Upper lobe of left lung (tissue), 6 donors: Measurements from ENCODE around the gene CSNK1D. TPM values are rescaled to one million over a fixed set of nuclear protein-coding genes. Genes with fewer than 3 reads are reported as not detected.
A peak's percentile ranks its signal among the peaks of the same experiment; 100 is the strongest.
"Not testable (repeated sequence)": the region's sequence is repeated elsewhere in the genome, so short reads cannot be mapped to it uniquely, and the experiment has no call there.

Experiments used
- ATAC-seq, 2 donors: fragments of 200-7000 bp; cut with Tn5 transposase; one replicate each; pipeline ENCODE4 v1.9.1; 2022; ENCODE audit warnings: mild to moderate bottlenecking in 2 of 2, moderate library complexity in 2 of 2; ENCODE audit not compliant: low FRiP score in 2 of 2
- DNase-seq, 2 donors: peaks; one replicate each; pipeline ENCODE4 v3.0.0-alpha.2; 2019 to 2020
- H3K27ac ChIP-seq, 4 donors: fragments of 200-600 bp; sonication (generic); one replicate each; pipeline ENCODE4 v1.5.1; 2016 to 2019
- H3K27me3 ChIP-seq, 4 donors: fragments of 200-600 bp; sonication (generic); one replicate each; pipeline ENCODE4 v1.5.1; 2017 to 2019
- H3K36me3 ChIP-seq, 4 donors: fragments of 200-600 bp; sonication (generic); one replicate each; pipeline ENCODE4 v1.5.1; 2016 to 2019
- H3K4me1 ChIP-seq, 4 donors: fragments of 200-600 bp; sonication (generic); one replicate each; pipeline ENCODE4 v1.5.1; 2018 to 2019
- H3K4me3 ChIP-seq, 4 donors: fragments of 200-600 bp; sonication (generic); one replicate each; pipeline ENCODE4 v1.5.1; 2017 to 2019; ENCODE audit warnings: mild to moderate bottlenecking in 2 of 4, moderate library complexity in 1 of 4
- H3K9me3 ChIP-seq, 4 donors: fragments of 200-600 bp; sonication (generic); one replicate each; pipeline ENCODE4 v1.5.1; 2018 to 2019
- EP300 ChIP-seq, 4 donors: sonication (generic); formaldehyde crosslinking; IDR thresholded peaks; one replicate each; pipeline ENCODE4 v1.5.1; 2017; ENCODE audit warnings: antibody characterized with exemption in 4 of 4, control low read depth in 2 of 4
- POLR2A ChIP-seq, 4 donors: fragments of 450-650 bp; IDR thresholded peaks; one replicate each; pipeline ENCODE4 v1.5.1; 2016 to 2017; ENCODE audit warnings: antibody characterized with exemption in 4 of 4, mild to moderate bottlenecking in 2 of 4
- POLR2AphosphoS5 ChIP-seq, 2 donors: sonication (generic); formaldehyde crosslinking; IDR thresholded peaks; one replicate each; pipeline ENCODE4 v1.5.1; 2017; ENCODE audit warnings: antibody characterized with exemption in 2 of 2
- WGBS, 2 donors: methylation state at CpG; one replicate each; pipeline ENCODE4 v1.1.5; 2017 to 2018; 5-methylcytosine and 5-hydroxymethylcytosine counted together
- total RNA-seq, 6 donors: library from RNA; depleted of rRNA in 4 of 6; stranded (reverse); fragments of >200 nt in 4 of 6; gene quantifications; one replicate each; pipeline versions ENCODE4 v1.1.0 to v1.2.1, GENCODE V29; 2016 to 2021
- TF ChIP-seq, protein P1 (sequence below), 6 experiments: fragments of 450-650 bp in 4 of 6; fragments of 200-600 bp in 2 of 6; sonication (generic) in 2 of 6; IDR thresholded peaks; one replicate each; pipeline ENCODE4 v1.5.1; 2016 to 2019; ENCODE audit warnings: antibody characterized with exemption in 6 of 6
- donor health status: DM: no; HTN: no; CAD: no; lungs with moderate emphysema.
- donor health status: DM: no; HTN: yes; CAD: no; lungs with severe emphysema.

Gene CSNK1D
- total RNA-seq, 6 donors from 2014 or later, result 80.6 to 228 (median 152) TPM

DNA sequence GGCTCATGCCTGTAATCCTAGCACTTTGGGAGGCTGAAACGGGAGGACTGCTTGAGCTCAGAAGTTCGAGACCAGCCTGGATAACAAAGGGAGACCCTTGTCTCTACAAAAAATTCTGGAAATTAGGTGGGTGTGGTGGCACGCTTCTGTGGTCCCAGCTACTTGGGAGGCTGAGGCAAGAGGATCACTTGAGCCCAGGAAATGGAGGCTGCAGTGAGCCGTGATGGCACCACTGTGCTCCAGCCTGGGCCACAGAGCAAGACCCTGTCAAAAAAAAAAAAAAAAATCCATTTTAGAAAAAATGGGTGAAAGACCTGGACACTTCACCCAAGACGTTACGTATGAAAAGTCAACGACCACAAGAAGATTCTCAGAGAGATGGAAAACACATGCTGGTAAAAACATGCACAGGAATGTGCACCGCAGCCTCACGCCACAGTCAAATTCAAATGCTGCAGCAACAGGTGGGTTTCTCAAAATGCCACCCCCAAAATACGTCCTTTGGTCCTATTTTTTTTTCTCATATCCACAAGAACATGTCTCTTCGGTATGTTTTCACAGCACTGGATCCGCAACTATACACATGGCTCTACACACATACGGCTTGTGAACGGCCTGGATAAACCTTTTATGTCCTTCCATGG is 17.1 kb downstream of the CSNK1D start:
- WGBS, 2 donors, result 93 to 96% methylated on average over 14 of the region's 14 CpGs
- H3K9me3 ChIP-seq, result no peaks in the 10 kb centered on the region
- no peak for ATAC-seq
- no peak for DNase-seq
- no peaks in the 10 kb centered on the region for H3K27me3 ChIP-seq
- TF ChIP-seq POLR2A (IDR thresholded peaks at IDR 0.05), result no peak
- TF ChIP-seq POLR2AphosphoS5 (IDR thresholded peaks at IDR 0.05), result no peak
- TF ChIP-seq, protein P1, sequence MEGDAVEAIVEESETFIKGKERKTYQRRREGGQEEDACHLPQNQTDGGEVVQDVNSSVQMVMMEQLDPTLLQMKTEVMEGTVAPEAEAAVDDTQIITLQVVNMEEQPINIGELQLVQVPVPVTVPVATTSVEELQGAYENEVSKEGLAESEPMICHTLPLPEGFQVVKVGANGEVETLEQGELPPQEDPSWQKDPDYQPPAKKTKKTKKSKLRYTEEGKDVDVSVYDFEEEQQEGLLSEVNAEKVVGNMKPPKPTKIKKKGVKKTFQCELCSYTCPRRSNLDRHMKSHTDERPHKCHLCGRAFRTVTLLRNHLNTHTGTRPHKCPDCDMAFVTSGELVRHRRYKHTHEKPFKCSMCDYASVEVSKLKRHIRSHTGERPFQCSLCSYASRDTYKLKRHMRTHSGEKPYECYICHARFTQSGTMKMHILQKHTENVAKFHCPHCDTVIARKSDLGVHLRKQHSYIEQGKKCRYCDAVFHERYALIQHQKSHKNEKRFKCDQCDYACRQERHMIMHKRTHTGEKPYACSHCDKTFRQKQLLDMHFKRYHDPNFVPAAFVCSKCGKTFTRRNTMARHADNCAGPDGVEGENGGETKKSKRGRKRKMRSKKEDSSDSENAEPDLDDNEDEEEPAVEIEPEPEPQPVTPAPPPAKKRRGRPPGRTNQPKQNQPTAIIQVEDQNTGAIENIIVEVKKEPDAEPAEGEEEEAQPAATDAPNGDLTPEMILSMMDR (IDR thresholded peaks at IDR 0.05), result no peak
- no peak for TF ChIP-seq EP300 (IDR thresholded peaks at IDR 0.05)
- no peak overlapping the region for H3K4me3 ChIP-seq
- no peaks in the 10 kb centered on the region for H3K4me1 ChIP-seq
- H3K36me3 ChIP-seq, result peaks cover 49 to 95% (median 85%) of the 10 kb centered on the region in 4 donors
- H3K27ac ChIP-seq, result no peak overlapping the region

DNA sequence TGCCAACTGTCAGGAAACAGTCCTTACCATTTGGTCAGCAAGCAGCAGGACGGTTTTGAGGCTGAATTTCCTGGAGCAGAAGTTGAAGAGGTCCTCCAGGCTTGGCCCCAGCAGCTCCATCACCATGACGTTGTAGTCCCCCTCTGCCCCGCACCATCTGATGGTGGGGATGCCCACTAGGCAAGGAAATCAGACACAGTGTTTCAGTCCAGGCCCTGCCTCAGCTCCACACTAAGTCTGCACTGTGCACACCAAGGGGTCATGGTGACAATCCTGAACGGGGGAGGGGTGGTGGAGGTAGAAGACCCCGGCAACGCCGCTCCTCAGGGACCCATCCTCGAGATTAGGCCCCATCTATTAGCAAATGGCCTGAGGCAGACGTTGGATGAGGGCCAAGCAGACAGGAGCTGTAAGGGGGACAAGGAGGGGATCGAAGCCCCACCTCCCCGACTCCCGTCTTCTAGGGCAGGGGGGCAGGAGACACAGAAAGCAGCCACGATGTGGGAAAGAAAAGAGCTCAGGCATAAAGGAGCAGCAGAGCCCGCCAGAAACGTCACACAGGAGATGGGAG is 18.0 kb downstream of the CSNK1D start:
- TF ChIP-seq POLR2AphosphoS5 (IDR thresholded peaks at IDR 0.05) (no peak), POLR2A (IDR thresholded peaks at IDR 0.05) (no peak), EP300 (IDR thresholded peaks at IDR 0.05) (no peak)
- TF ChIP-seq, protein P1 (IDR thresholded peaks at IDR 0.05), result no peak
- Histone ChIP-seq H3K4me1 (no peaks in the 10 kb centered on the region), H3K4me3 (no peak overlapping the region), H3K27ac (peak overlapping the region in 1 of 4 donors; percentile 0), H3K27me3 (no peaks in the 10 kb centered on the region), H3K36me3 (peaks cover 53 to 95% (median 85%) of the 10 kb centered on the region in 4 donors), H3K9me3 (no peaks in the 10 kb centered on the region)
- no peak for ATAC-seq
- DNase-seq, result no peak
- 85 to 89% methylated on average over 11 to 15 of the region's 15 CpGs for WGBS, 2 donors

DNA sequence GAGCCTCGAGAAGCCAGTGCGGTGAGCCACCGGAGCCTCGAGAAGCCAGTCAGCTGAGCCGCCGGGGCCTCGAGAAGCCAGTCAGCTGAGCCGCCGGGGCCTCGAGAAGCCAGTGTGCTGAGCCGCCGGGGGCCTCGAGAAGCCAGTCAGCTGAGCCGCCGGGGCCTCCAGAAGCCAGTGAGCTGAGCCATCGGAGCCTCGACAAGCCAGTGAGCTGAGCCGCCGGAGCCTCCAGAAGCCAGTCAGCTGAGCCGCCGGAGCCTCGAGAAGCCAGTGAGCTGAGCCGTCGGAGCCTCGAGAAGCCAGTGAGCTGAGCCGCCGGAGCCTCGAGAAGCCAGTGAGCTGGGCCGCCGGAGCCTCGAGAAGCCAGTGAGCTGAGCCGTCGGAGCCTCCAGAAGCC is 18.8 kb downstream of the CSNK1D start:
- not testable (repeated sequence) for H3K9me3 ChIP-seq, ATAC-seq, H3K4me3 ChIP-seq, H3K27ac ChIP-seq, H3K4me1 ChIP-seq, H3K27me3 ChIP-seq
- H3K36me3 ChIP-seq, result peaks cover 60 to 95% (median 85%) of the 10 kb centered on the region in 4 donors
- peak in 1 of 2 donors; percentile 73 for DNase-seq
- 80 to 96% methylated on average over 3 to 31 of the region's 33 CpGs for WGBS, 2 donors

DNA sequence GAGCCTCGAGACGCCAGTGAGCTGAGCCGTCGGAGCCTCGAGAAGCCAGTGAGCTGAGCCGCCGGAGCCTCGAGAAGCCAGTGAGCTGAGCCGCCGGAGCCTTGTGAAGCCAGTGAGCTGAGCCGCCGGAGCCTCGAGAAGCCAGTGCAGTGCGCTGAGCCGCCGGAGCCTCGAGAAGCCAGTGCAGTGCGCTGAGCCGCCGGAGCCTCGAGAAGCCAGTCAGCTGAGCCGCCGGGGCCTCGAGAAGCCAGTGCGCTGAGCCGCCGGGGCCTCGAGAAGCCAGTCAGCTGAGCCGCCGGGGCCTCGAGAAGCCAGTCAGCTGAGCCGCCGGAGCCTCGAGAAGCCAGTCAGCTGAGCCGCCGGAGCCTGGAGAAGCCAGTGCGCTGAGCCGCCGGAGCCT is 19.4 kb downstream of the CSNK1D start:
- not testable (repeated sequence) for H3K4me1 ChIP-seq, H3K27ac ChIP-seq, H3K27me3 ChIP-seq, ATAC-seq, H3K9me3 ChIP-seq, H3K4me3 ChIP-seq
- peak in 1 of 2 donors; percentile 78 for DNase-seq
- 95 to 98% methylated on average over 7 to 14 of the region's 39 CpGs for WGBS, 2 donors
- peaks cover 60 to 95% (median 86%) of the 10 kb centered on the region in 4 donors for H3K36me3 ChIP-seq

GRCh38 chr17:82253179-82253544 is 20.3 kb downstream of the CSNK1D start:
- TF ChIP-seq, protein P1 (IDR thresholded peaks at IDR 0.05), result no peak
- TF ChIP-seq POLR2AphosphoS5 (IDR thresholded peaks at IDR 0.05) (no peak), POLR2A (IDR thresholded peaks at IDR 0.05) (no peak), EP300 (IDR thresholded peaks at IDR 0.05) (no peak)
- WGBS, 2 donors, result 96 to 98% methylated on average over 10 to 12 of the region's 12 CpGs
- no peaks in the 10 kb centered on the region for H3K27me3 ChIP-seq
- DNase-seq, result no peak
- ATAC-seq, result no peak
- no peaks in the 10 kb centered on the region for H3K4me1 ChIP-seq
- H3K36me3 ChIP-seq, result peaks cover 70 to 95% (median 88%) of the 10 kb centered on the region in 4 donors
- H3K27ac ChIP-seq, result no peak overlapping the region
- H3K9me3 ChIP-seq, result no peaks in the 10 kb centered on the region
- H3K4me3 ChIP-seq, result no peak overlapping the region
